ENCODE results near the gene LGALS3.
"Not testable (repeated sequence)": the region's sequence is repeated elsewhere in the genome, so short reads cannot be mapped to it uniquely, and the experiment has no call there.

The LGALS3 gene

DNA sequence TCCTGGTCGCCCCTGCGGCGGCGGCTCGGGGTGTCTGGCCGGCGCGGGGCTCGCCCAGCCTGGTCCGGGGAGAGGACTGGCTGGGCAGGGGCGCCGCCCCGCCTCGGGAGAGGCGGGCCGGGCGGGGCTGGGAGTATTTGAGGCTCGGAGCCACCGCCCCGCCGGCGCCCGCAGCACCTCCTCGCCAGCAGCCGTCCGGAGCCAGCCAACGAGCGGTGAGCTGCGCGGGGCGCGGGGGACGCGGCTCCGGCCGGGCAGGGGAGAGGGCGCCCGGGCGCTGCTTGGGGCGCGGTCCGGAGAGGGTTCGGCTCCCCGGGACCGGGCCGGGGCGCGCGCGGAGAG, at the start of gene LGALS3:
TSS of gene LGALS3 (plus strand) at position 167 of the 342 bp plus-strand sequence. CDS start 8,122 bp downstream, outside the sequence.
- DNase-seq (ENCODE audit: low spot score) = no peak

DNA sequence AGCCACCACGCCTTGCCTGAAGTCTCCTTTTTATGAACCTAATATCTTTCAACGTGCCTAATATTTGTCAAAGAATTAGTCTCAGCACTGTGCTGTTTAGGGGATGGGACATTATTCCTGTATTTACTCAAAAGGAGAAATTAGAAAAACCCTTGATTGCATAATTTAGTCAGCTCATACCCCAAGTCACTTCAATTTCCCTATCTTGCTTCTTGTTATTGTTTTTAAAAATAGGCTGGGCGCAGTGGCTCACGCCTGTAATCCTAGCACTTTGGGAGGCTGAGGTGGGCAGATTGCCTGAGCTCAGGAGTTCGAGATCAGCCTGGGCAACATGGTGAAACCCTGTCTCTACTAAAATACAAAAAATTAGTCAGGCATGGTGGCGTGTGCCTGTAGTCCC, 49.1 kb upstream of the LGALS3 start:
- not testable (repeated sequence) for DNase-seq (ENCODE audit: low spot score)

DNA sequence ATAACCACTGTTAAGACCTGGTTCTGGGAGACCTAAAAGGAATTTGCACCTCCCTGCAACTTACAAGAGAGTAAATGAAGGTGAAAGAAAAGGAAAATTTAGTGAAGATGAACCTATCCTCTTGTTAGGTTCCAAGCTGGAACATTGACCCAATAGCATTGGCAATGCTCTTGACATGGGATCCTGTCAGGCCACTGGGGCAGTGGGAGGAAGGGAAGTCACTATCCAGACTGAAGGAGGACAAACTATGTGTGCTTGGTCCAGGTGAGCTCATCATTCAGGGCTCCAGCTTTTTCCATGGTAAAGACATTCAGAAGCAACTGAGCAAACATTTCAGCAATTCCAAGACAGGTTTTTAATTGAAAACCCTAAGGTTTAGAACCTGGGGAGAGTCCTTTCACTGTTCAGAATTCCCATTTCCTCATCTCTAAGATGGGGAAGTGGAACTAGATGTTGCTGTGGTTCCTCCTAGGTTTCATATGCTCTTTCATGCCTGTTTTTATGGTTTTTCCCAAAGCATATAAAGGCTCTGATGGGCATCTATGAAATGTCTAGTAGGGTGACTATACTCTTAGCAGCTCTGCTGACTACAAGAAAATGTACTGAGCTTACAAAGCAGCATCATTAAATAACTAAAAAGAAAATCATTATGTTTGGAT, 44.5 kb upstream of the LGALS3 start:
- DNase-seq (ENCODE audit: low spot score) = no peak

DNA sequence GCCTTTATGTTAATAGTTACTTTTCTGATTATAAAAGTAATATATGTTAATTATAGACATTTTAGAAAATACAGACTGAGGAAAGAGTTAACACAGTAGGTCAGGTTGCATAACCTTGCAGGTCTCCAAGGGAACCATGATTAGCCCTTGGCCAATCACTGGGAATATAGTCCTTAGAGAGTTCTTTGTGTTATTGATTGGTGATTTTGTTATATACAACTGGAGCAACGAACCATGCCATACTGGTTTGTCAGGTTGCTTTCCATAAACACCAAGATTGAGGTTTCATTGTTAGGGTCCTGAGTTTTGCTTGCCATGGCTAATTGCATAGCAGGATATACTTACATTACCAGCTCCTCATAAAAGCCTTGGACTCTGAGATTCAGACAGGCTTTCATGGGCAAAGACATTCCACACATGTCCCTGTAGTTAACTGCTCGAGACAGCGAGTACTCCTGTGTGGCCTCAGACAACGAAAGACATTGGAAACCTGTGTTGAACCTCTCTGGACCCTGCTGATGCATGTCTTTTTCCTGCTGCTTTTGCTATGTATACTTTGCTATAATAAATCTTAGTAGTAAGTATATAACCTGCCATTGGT, 43.9 kb upstream of the LGALS3 start:
- no peak for DNase-seq (ENCODE audit: low spot score)

DNA sequence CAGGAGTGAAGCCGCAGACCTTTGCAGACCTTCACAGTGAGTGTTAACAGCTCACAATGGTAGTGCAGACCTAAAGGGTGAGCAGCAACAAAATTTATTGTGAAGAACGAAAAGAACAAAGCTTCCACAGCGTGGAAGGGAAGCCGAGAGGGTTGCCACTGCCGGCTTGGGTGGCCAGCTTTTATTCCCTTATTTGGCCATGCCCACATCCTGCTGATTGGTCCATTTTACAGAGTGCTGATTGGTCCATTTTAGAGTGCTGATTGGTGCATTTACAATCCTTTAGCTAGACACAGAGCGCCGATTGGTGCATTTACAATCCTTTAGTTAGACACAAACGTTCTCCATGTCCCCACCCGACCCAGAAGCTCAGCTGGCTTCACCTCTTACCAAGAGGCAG, 42.1 kb upstream of the LGALS3 start:
- DNase-seq (ENCODE audit: low spot score) = no peak

DNA sequence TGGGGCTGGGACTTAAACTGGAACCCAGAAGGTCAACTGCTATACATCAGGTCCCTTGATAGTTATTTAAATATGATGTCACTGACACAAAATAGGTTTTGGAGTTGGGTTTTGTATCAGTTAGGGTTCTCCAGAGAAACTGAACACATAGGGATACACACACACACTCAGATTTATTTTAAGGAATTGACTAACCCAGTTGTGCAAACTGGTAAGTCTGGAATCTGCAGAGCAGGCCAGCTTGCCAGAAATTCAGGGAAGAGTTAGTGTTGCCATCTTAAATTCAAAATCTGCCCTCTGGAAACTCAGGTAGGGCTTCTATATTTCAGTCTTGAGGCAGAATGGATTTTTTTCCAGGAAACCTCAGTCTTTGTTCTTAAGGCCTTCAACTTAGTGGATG, 40.7 kb upstream of the LGALS3 start:
- no peak for DNase-seq (ENCODE audit: low spot score)

DNA sequence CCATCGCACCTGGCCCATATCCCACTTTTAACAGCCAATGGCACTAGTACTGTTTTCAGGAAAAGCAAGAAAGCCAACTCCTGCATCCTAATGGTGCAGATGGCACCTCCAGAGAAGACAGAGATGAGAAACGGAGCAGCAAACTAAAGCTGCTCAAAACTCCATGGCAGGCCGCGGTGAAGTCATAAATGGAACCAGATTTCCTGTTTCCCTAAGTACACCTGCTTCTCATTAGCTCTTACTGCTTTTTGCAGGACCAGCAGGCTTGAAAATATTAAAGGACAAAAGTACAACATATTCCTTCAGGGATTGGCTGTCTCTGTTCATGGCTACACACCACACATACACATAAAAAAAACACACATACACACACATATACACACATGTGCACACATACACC, 36.7 kb upstream of the LGALS3 start:
- DNase-seq (ENCODE audit: low spot score) = no peak

DNA sequence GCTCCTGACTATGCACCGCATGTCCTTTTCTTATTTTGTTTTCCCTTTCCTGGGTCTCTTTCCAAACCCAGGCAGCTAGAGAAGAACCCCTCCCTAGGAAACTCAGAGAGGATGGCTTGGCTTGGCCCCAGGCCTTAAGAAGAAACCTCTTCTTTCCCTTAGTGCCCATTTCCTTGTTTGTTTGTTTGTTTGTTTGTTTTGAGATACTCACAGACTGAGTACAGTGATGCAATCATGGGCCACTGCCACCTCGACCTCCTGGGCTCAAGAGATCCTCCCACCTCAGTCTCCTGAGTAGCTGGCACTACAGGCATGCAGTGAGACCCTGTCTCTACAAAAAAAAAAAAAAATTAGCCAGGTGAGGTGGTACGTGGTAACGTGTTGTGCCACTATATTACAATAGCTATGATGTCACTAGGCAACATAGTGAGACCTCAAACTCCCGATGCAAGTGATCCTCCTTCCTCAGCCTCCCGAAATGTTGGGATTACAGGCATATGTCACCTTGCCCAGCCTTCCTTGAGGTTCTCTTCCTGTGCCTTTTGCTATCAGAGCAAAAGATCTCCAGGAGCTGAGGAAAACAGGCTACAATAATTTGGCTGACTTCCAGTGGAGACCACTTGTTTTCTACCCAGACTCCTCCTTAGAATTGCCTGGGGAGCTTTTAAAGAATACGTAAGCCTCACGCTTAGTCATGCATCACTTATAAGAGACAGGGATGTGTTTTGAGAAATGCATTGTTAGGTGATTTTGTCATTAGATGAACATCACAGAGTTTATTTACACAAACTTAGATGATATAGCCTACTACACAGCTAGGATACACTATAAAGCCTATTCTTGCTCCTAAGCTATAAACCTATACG, 34.5 kb upstream of the LGALS3 start:
- DNase-seq (ENCODE audit: low spot score) = no peak

DNA sequence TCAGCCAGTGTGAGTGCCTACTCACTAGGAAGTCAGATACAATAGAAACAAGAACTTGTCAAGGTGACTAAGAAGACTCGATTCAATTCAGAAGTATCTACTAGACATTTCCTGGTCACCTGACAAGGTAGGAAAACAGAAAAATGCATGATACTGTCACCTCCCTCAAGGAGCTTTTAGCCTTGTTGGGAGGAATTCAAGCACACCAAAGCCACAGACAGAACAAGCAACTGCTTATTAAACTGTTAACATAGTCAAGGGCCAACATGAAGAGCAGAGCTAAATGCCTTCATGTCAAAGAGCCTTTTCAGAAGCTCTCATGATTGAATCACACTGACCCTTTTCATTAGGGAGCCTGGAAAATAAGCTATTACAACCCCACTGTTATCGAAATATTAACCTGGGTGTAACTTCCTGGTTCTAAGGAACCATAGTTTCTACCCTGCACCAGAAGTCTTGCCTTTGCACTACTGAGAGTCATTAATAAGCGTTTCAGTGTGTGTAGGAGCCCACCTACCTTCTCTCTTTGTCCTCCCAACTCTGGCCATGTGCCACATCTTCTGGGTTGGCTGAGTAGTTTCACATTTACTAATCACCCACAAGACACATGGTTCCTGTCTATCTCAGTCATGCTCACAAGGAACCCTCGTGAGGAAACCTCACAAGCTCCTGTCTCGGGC, 31.0 kb upstream of the LGALS3 start:
- DNase-seq (ENCODE audit: low spot score) = peak; percentile 67

DNA sequence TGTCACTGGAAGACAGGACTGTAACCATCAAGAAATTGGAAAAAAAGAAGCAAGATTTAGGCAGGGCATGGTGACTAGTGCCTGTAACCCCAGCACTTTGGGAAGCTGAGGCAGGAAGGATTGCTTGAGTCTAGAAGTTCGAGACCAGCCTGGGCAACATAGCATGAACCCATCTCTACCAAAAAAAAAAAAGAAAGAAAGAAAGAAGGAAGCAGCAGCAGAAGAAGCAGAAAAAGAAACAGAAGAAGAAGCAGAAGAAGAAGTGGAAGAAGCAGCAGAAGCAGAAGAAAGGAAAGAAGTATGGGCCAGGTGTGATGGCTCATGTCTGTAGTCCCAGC, 30.5 kb upstream of the LGALS3 start:
- no peak for DNase-seq (ENCODE audit: low spot score)

DNA sequence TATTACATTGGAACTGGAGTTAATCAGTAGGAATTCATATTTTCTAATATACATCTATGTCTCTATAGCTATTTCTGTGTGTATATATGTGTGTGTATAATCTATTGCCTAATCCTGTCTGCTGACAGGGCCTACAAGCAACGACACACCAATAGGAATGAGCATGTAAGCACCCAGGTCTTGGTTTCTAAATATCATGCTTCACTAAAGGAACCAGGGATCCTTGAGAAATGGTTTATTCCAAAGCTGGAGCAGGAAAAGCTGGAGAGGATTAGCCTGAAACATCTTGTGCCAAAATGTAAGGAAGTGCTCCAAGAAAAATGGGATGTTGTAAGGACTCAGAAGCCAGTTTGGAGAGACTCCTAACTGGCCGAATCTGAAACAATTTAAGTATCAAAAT, 29.3 kb upstream of the LGALS3 start:
- DNase-seq (ENCODE audit: low spot score) = no peak

DNA sequence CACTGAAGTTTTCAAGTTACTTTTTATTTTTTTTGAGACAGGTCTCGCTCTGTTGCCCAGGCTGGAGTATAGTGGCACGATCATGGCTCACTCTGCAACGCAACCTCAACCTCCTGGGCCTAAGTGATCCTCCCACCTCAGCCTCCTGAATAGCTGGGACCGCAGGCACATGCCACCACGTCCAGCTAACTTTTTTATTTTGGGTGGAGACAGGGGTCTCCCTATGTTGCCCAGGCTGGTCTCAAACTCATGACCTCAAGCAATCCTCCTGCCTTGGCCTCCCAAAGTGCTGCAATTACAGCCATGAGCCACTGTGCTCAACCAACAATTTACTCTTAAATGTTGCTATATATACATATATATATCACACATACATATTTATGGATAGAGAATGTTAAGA, 27.4 kb upstream of the LGALS3 start:
- no peak for DNase-seq (ENCODE audit: low spot score)

DNA sequence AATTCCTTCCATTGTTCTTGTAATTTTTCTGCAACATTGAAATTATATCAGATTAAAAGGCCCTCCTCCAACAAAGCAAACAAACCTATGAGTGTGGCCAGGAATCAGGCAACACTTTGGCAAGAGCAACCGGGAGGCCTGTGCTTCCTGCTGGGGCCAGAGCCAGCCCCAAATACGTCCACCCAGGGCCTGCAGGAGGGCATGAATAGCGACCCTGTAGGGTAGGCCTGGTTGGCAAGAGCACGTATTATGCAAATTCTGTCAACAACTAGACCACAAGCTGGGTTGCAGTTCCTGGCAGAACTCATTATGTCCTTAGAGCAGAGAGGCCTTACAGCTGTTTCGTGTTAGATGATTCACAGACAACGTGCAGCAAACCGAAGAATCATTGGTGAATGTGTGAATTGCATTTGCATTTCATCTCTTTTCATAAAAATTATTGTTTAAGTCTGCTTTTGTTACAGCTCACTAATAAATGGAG, 26.9 kb upstream of the LGALS3 start:
- peak; percentile 81 for DNase-seq (ENCODE audit: low spot score)

DNA sequence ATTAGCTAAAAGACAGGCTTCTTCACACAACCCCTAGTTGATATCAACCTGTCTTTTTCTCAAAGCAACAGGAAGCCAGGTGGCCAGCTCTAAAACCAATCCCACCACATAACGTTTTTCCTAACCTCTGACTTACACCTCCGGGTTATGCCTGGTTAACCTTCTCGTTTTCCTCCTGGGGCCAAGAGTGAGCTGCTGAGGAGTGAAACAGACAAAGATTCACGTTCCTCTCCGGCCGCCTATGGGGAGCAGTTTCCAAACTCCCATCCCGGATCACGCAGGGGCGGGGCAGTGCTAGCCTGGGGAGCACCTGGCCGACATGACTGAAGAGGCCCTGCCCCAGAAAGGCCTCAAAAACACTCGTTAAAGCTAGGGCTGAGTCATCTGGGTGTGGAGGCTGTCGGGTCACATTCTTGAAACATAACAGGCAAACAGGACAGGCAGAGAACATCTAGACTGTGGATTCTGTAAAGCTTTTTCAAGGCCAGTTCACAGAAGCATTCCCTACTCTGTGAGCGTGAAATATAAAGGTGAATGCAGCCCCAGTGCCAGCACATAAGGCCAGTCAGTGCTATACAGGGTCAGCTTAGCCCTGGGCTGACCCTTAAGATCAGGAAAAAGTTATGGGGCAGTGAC, 25.9 kb upstream of the LGALS3 start:
- no peak for DNase-seq (ENCODE audit: low spot score)

DNA sequence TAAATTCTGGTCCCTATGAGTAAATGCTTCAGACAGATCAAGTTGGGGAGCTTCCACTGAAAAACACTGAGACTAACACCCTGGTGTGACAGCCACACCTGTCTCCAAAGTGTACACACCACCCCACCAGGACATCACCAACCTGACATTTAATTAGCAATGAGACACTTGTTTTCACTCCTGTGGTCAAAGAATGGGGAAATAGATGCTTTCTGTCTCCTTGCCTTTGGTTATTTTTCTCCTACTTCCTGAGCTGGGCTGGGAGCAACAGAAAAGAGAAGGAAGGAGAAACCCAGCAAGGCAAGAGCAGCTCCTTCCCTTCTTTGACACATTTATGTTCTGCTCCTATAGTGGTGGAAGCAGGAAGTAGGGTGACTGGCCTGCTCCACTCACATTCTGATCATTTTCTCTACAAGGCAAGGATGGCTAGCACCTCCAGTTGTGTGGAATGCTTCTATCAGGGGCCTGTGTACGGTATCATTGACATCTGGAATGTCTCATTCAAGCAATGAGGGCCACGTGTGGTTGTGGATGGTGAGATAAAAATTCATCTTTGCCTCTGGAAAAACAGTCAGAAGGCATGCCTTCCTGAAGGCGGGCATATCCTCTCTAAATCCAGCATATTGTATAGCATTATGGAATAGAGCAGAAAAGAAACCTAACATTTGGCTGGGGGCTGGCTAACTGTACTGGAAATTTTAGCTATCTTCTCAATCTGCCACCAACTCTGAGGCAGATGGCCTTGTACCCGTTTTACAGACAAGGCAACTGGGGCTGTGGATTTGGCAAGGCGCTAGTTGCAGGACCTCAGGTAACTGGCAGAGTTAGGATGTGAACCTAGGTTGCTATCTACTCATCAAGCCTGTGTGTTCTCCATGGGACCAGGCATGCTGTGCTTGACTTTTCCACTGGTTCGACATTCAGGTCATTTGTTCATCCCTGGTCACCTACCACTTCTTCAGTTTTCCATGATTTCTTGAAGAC, 24.8 kb upstream of the LGALS3 start:
- peak; percentile 51 for DNase-seq (ENCODE audit: low spot score)

DNA sequence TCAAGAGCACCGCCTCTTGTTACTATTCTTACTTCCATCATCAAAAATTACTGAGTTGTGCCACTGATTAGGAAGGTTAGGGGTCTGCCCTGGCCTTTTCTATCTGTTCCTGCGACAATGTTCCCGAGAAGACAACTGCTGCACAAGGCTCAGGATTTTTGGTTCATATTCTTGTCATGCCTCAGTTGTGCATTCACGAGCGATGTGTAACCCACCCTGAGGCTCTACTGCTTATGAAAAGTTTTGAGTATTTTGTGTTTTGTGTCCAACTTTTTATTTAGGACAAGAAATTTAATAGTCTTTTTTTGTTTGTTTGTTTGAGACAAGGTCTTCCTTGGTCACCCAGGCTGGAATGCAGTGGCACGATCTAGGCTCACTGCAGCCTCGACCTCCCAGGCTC, 23.1 kb upstream of the LGALS3 start:
- DNase-seq (ENCODE audit: low spot score) = no peak

DNA sequence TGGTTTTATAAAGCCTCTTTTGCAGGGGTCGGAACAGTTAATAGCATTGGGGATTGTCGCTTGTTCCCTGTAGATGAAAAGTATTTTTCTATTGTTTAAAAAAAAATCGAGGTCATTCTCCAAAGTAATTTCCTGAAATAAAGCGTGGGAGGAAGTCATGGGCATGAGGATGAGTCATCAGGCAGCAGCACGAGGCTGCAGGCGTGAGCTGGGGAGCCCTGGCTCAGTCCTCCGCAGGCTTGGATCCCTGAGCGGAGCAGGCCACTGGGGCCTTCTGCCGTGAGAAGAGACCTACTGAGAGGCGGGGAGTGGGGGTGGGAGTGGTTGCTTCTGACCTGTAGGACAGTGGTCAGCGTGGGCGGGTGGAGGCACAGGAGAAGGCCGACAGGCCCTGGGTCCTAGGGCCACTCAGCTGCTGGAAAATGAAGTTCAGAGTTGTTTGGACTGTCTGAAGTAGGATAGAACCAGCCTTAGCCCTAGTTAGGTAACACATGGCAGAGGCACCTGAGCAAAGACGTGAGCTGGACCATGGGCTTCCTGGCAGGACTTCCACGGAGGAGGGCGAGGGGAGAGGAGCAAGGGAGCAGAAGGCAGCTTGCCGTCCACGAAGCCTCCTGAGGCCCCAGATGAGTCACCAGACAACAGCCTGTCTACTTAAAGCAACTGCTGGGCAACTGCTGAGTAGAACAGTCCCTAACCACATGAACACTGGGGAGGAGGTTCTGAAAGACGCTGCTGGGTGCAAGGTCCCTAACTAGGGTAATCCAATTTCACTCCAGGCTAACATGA, 21.1 kb upstream of the LGALS3 start:
- DNase-seq (ENCODE audit: low spot score) = peak; percentile 47

DNA sequence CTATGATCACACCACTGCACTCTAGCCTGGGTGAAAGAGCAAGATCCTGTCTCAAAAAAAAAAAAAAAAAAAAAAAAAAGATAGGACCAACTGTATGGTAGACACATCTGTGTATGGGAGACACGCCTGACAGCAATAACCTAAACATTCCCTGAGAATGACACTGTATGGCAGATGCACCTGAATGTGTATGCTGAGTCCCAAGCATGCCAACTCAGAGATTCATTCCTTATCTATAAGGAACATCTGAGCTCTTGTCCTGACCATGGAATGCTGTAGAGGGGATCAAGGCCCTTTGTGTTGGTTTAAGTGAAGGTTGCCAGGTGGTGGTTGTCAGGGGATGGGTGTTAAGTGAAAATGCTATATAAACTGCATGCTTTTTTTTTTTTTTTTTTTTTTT, 19.2 kb upstream of the LGALS3 start:
- DNase-seq (ENCODE audit: low spot score) = no peak

DNA sequence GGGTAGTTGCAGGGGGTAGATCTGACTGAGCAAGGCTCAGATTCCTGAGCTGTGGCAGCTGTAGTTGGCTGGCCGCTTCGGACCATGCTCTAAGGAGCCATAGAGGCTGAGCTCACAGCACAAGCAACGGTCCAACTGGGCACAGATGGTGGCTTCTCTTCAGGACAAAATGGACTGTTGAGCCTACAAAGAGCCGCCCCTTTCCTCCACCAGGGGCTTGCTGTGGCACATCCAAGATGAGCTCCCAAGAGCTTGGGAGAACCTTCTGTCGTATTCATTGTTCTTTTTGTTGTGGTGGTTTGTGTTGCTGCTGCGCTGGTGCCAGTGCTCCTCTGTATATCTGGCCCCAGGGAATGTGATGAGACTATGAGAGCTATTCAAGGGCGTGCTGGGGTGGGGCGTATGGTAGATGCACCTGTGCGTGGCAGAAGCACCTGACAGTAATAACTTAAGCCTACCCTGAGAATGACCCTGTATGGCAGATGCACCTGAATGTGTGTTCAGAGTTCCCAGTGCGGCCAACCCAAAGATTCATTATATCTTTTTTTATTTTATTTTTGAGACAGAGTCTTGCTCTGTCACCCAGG, 17.8 kb upstream of the LGALS3 start:
- DNase-seq (ENCODE audit: low spot score) = no peak

DNA sequence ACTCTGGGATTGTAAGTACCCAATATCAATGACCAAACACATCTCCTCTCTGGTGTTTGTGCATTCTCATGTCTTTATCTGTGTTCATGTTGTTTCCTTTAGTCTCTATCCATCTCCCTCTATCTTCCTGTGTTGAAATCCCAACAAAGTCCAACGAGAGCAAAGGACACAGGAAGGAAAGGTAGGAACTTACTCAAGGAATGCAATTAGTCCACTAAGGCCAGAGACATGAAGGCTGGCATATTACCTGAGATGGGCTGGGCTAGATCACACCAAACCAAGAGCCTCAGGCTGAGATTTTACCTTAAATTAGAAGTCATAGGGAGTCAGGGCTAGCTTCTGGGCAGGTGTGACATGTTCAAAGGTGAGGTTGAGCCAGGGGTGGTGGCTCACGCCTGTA, 14.3 kb upstream of the LGALS3 start:
- no peak for DNase-seq (ENCODE audit: low spot score)
